GM23338 (cell line): ENCODE results near the gene FBXL14. TPM values are rescaled to one million over a fixed set of nuclear protein-coding genes. Genes with fewer than 3 reads are reported as not detected.

Experiments
- ATAC-seq: fragments of 200-7000 bp; cut with Tn5 transposase; 3 replicates; pipeline ENCODE4 v1.9.1; 2020
- DNase-seq: peaks from one replicate; pipeline ENCODE4 v3.0.0-alpha.2; 2015; ENCODE audit warnings: low spot score
- H2AFZ ChIP-seq: fragments of 200-600 bp; sonication (generic); 2 replicates; pipeline ENCODE4 v1.8.0; 2016; ENCODE audit warnings: antibody characterized with exemption, mild to moderate bottlenecking, moderate library complexity
- H3F3A ChIP-seq: fragments of 200-600 bp; sonication (generic); replicated peaks from 2 replicates; pipeline ENCODE4 v1.8.0; 2017; ENCODE audit warnings: antibody characterized with exemption, mixed run types, low read depth
- H3K27ac ChIP-seq: fragments of 200-600 bp; sonication (generic); 2 replicates; pipeline ENCODE4 v1.6.1; 2016; ENCODE audit warnings: low read depth
- H3K27me3 ChIP-seq: fragments of 200-600 bp; sonication (generic); 2 replicates; pipeline ENCODE4 v1.8.0; 2016; ENCODE audit warnings: mild to moderate bottlenecking, mixed run types, moderate library complexity; ENCODE audit not compliant: insufficient read depth
- H3K36me3 ChIP-seq: fragments of 200-600 bp; sonication (generic); 2 replicates; pipeline ENCODE4 v1.8.0; 2016; ENCODE audit warnings: mild to moderate bottlenecking; ENCODE audit not compliant: insufficient read depth
- H3K4me1 ChIP-seq: fragments of 200-600 bp; sonication (generic); 2 replicates; pipeline ENCODE4 v1.8.0; 2016; ENCODE audit warnings: mild to moderate bottlenecking, moderate library complexity; ENCODE audit not compliant: insufficient read depth
- H3K4me2 ChIP-seq: fragments of 200-600 bp; sonication (generic); 2 replicates; pipeline ENCODE4 v1.7.1; 2017; ENCODE audit warnings: mixed run types
- H3K4me3 ChIP-seq: fragments of 200-600 bp; sonication (generic); 2 replicates; pipeline ENCODE4 v1.6.1; 2016; ENCODE audit warnings: mixed run types
- H3K79me2 ChIP-seq: fragments of 200-600 bp; sonication (generic); replicated peaks from 2 replicates; pipeline ENCODE4 v1.8.0; 2017; ENCODE audit warnings: mild to moderate bottlenecking; ENCODE audit not compliant: insufficient read depth
- H3K9me2 ChIP-seq: fragments of 200-600 bp; sonication (generic); 2 replicates; pipeline ENCODE4 v1.8.0; 2017; ENCODE audit not compliant: insufficient read depth
- H4K20me1 ChIP-seq: fragments of 200-600 bp; sonication (generic); replicated peaks from 2 replicates; pipeline ENCODE4 v1.8.0; 2017; ENCODE audit warnings: mild to moderate bottlenecking; ENCODE audit not compliant: insufficient read depth
- H3K27ac Mint-ChIP-seq: 2 replicates; pipeline ENCODE4 v1.8.0; 2020; ENCODE audit warnings: inconsistent platforms, mild to moderate bottlenecking, moderate library complexity, mixed read lengths
- H3K27me3 Mint-ChIP-seq: 3 replicates; pipeline ENCODE4 v1.8.0; 2022; ENCODE audit warnings: low read depth, mild to moderate bottlenecking, moderate library complexity, mixed read lengths, inconsistent platforms; ENCODE audit not compliant: insufficient read depth, poor library complexity
- H3K36me3 Mint-ChIP-seq: 3 replicates; pipeline ENCODE4 v1.8.0; 2021; ENCODE audit warnings: low read depth, mild to moderate bottlenecking, inconsistent platforms, moderate library complexity, mixed read lengths
- H3K4me1 Mint-ChIP-seq: 3 replicates; pipeline ENCODE4 v1.8.0; 2020; ENCODE audit warnings: mild to moderate bottlenecking, inconsistent platforms, mixed read lengths
- H3K4me3 Mint-ChIP-seq: 3 replicates; pipeline ENCODE4 v1.8.0; 2021; ENCODE audit warnings: moderate library complexity, mild to moderate bottlenecking, inconsistent platforms, mixed read lengths
- H3K9me3 Mint-ChIP-seq: 3 replicates; pipeline ENCODE4 v1.8.0; 2020; ENCODE audit warnings: moderate library complexity, mild to moderate bottlenecking, inconsistent platforms, mixed read lengths
- NANOG ChIP-seq: IDR thresholded peaks from 2 replicates; pipeline ENCODE4 v1.6.1; 2016; ENCODE audit warnings: antibody characterized with exemption, borderline replicate concordance
- REST ChIP-seq: IDR thresholded peaks from one replicate; pipeline ENCODE4 v1.6.1; 2018; ENCODE audit warnings: antibody characterized with exemption; ENCODE audit not compliant: unreplicated experiment
- STAT1 ChIP-seq: IDR thresholded peaks from one replicate; pipeline ENCODE4 v1.6.1; 2016; ENCODE audit warnings: antibody characterized with exemption; ENCODE audit not compliant: unreplicated experiment
- ZNF462 ChIP-seq: fragments of 250-450 bp; sonication (Bioruptor Pico); IDR thresholded peaks from 2 replicates; pipeline ENCODE4 v1.5.0; 2020; ENCODE audit warnings: mild to moderate bottlenecking, moderate library complexity
- polyA plus RNA-seq: library from polyadenylated mRNA; unstranded; fragments of >200 nt; fragmentation: Nextera tagmentation; extraction: Ambion mirVana; gene quantifications from 2 replicates; pipeline ENCODE4 v1.2.1, GENCODE V29; 2016
- total RNA-seq: library from RNA; depleted of rRNA; stranded (reverse); fragments of >200 nt; shearing (Covaris generic); gene quantifications from 2 replicates; pipeline ENCODE4 v1.2.3, GENCODE V29; 2014

FBXL14 gene
- total and polyA plus RNA-seq, 2 experiments from 2014 or later, result 0.74 to 9.4 TPM

GRCh38 chr12:1643905-1644533 is 49.6 kb upstream of the FBXL14 start:
- H3K27ac ChIP-seq, result no peak overlapping the region
- peaks cover 10% of the 10 kb centered on the region for H3K27me3 ChIP-seq
- H3K4me2 ChIP-seq, result no peak overlapping the region
- Mint-ChIP-seq H3K4me1 (peaks cover 11% of the 10 kb centered on the region; the same call in 1 of the 3 replicates), H3K36me3 (no peaks in the 10 kb centered on the region), H3K9me3 (no peaks in the 10 kb centered on the region), H3K27ac (no peak overlapping the region), H3K4me3 (no peak overlapping the region), H3K27me3 (peaks cover 11% of the 10 kb centered on the region)
- H4K20me1 ChIP-seq, result no peaks in the 10 kb centered on the region
- no peak overlapping the region for H2AFZ ChIP-seq
- no peaks in the 10 kb centered on the region for H3K9me2 ChIP-seq
- peaks cover 7% of the 10 kb centered on the region; the same call in 1 of the 2 replicates for H3F3A ChIP-seq
- no peaks in the 10 kb centered on the region for H3K79me2 ChIP-seq
- H3K4me1 ChIP-seq, result peaks cover 12% of the 10 kb centered on the region; the same call in 1 of the 2 replicates
- DNase-seq, result no peak
- no peak overlapping the region for H3K4me3 ChIP-seq
- no peaks in the 10 kb centered on the region for H3K36me3 ChIP-seq
- TF ChIP-seq STAT1 (no peak), NANOG (no peak), ZNF462 (no peak), REST (no peak)
- no peak for ATAC-seq
